Measurements from ENCODE around the gene TMEM214.

Gene TMEM214

DNA sequence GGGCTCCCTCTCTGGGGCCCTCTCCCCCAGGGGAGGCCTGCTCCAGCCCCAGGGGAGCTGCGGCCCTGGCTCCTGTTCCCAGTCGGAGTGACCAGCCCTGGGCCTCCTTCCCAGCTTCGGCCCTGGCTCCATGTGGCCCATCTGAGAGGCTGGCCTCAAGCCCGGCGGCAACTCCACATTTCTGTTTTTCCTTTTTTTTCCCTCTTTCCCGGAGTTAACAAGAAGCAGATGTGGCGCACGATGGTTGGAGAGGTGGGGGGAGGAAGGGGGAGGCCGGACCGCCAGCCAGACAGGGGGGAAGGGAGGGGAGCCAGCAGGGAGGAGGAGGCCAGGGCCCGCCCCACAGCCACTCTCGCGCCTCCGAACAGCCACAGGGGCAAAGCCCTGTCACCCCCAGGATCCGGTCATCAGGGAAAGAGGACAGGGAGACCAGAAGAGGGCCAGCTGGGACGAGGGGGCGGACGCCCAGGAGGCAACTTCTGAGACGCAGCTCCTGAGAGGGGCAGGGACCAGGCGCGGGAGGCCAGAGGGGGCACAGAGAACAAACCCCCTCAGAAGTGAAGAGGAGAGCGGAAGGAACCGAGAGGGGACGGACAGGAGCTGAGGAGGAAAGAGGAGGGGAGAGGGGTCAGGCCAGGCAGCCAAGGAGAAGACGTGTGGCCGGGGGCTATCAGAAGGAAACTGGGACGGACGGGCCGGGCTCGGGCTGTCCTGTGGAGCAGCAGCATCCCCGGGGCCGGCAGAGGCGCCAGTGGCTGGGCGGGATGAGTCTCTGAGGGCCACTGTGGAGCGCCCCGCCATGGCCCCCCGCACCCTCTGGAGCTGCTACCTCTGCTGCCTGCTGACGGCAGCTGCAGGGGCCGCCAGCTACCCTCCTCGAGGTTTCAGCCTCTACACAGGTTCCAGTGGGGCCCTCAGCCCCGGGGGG, 45.8 kb downstream of the TMEM214 start, which contains the start of gene EMILIN1:
Gene EMILIN1 (plus strand): TSS at position 349 of the 928 bp plus-strand sequence. CDS start 451 bp downstream, at position 800.
- no peaks in the 10 kb centered on the region for H3K79me2 ChIP-seq (ENCODE audit: control insufficient read depth, insufficient read depth, low read length)
- H3K36me3 ChIP-seq (ENCODE audit: control insufficient read depth, insufficient read depth, low read length), result no peaks in the 10 kb centered on the region
- H3K27me3 ChIP-seq (ENCODE audit: insufficient read depth, low read length, poor library complexity), result no peaks in the 10 kb centered on the region
- no peaks in the 10 kb centered on the region for H3K79me1 ChIP-seq (ENCODE audit: low read length)
- H3K23ac ChIP-seq (ENCODE audit: low read length), result peak within 1 kb of the TSS; percentile 59
- no peak within 1 kb of the TSS for H2AK5ac ChIP-seq (ENCODE audit: low read length)
- H3K4ac ChIP-seq (ENCODE audit: low read depth, low read length), result peak within 1 kb of the TSS; percentile 63
- no peak within 1 kb of the TSS for H3K4me2 ChIP-seq (ENCODE audit: low read length)
- DNase-seq, result peak; percentile 19
- no peak within 1 kb of the TSS for H2BK5ac ChIP-seq (ENCODE audit: low read length)
- H3K4me3 ChIP-seq (ENCODE audit: low read length), result no peak within 1 kb of the TSS
- H4K5ac ChIP-seq (ENCODE audit: low read length), result no peak within 1 kb of the TSS
- H4K8ac ChIP-seq (ENCODE audit: low read depth, low read length), result no peak within 1 kb of the TSS
- peak within 1 kb of the TSS; percentile 52 for H3K56ac ChIP-seq (ENCODE audit: low read length)
- H3K4me1 ChIP-seq (ENCODE audit: control insufficient read depth, low read depth, low read length), result peaks cover 2% of the 10 kb centered on the region
- H2BK120ac ChIP-seq (ENCODE audit: low read depth, low read length), result no peak within 1 kb of the TSS
- WGBS (ENCODE audit: extremely low coverage, insufficient coverage, low lambda C conversion rate), result no CpG with 5 or more reads among the region's 41 CpGs
- no peak within 1 kb of the TSS for H2BK15ac ChIP-seq (replicated peaks; ENCODE audit: low read depth)
- H3K27ac ChIP-seq (ENCODE audit: low read depth, low read length), result no peak within 1 kb of the TSS
- H3K18ac ChIP-seq (ENCODE audit: low read length), result peak within 1 kb of the TSS; percentile 3
- peak within 1 kb of the TSS; percentile 52 for H3K9ac ChIP-seq (ENCODE audit: low read length)

DNA sequence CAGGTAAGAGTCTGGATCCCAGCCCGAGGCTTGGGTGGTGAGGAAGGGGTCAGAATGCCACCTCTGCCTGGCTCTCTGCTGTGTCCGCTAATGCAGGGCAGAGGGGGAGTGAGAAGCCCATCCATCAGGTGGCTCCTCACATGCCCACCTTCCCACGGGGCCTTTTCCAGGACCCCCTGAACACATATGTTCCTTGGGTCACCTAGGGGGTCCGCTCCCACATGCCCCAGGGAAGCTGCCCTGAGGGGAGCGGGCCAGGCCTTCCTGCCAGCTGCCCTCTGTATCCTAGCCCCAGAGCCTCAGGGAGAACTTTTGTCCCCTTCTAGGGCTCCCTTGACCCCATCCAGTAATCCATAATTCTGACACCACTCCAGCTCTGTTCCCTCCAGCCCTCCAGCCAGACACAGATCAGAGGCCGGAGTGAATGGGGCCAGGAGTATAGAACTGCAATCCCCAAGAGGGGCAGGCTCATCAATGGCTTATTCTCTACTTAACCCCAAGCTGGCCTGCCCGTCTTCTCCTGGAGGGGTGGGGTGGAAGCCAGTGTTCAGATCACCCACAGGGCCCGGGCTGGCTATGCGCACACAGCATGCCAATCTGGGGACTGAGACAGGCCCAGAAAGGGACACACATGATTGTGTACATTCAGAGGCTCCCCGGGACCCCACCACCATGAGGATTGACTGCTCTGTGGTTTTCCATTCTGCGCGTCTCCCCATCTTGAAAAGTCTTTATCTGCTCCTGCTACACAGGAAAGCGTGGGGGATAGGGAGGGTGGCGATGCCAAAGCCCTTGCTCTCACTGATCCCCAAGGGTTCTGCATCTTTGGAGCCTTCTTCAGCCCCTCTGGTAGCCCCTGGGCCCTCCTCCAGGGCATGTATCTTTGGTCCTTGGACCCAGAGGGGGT, 46.7 kb downstream of the TMEM214 start:
- Histone ChIP-seq H3K36me3 (ENCODE audit: control insufficient read depth, insufficient read depth, low read length) (no peaks in the 10 kb centered on the region), H3K27me3 (ENCODE audit: insufficient read depth, low read length, poor library complexity) (no peaks in the 10 kb centered on the region), H2BK15ac (replicated peaks; ENCODE audit: low read depth) (no peak overlapping the region), H3K18ac (ENCODE audit: low read length) (no peak overlapping the region), H3K4ac (ENCODE audit: low read depth, low read length) (no peak overlapping the region), H3K79me2 (ENCODE audit: control insufficient read depth, insufficient read depth, low read length) (no peaks in the 10 kb centered on the region), H3K79me1 (ENCODE audit: low read length) (no peaks in the 10 kb centered on the region), H2BK5ac (ENCODE audit: low read length) (no peak overlapping the region), H3K23ac (ENCODE audit: low read length) (no peak overlapping the region), H4K8ac (ENCODE audit: low read depth, low read length) (no peak overlapping the region), H4K5ac (ENCODE audit: low read length) (no peak overlapping the region), H2BK120ac (ENCODE audit: low read depth, low read length) (no peak overlapping the region), H3K4me2 (ENCODE audit: low read length) (no peak overlapping the region), H3K4me3 (ENCODE audit: low read length) (no peak overlapping the region), H2AK5ac (ENCODE audit: low read length) (no peak overlapping the region), H3K27ac (ENCODE audit: low read depth, low read length) (no peak overlapping the region), H3K9ac (ENCODE audit: low read length) (no peak overlapping the region), H3K4me1 (ENCODE audit: control insufficient read depth, low read depth, low read length) (peaks cover 2% of the 10 kb centered on the region), H3K56ac (ENCODE audit: low read length) (no peak overlapping the region)
- WGBS (ENCODE audit: extremely low coverage, insufficient coverage, low lambda C conversion rate), result no CpG with 5 or more reads among the region's 14 CpGs
- no peak for DNase-seq

DNA sequence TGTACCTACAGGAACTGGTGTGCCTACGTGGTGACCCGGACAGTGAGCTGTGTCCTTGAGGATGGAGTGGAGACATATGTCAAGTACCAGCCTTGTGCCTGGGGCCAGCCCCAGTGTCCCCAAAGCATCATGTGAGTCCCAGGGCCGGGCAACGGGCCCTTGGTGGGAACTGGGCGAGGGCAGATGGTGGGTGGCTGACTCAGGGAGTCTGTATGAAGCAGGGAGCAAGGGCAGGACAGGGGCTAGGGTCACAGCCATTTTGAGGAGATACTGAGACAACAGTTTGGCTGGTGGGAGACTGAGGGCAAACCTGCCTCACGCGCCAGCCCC, 47.3 kb downstream of the TMEM214 start:
- Histone ChIP-seq H3K4me2 (ENCODE audit: low read length) (no peak overlapping the region), H2BK15ac (replicated peaks; ENCODE audit: low read depth) (no peak overlapping the region), H3K27ac (ENCODE audit: low read depth, low read length) (no peak overlapping the region), H3K56ac (ENCODE audit: low read length) (no peak overlapping the region), H3K36me3 (ENCODE audit: control insufficient read depth, insufficient read depth, low read length) (no peaks in the 10 kb centered on the region), H2BK5ac (ENCODE audit: low read length) (no peak overlapping the region), H4K5ac (ENCODE audit: low read length) (no peak overlapping the region), H2BK120ac (ENCODE audit: low read depth, low read length) (no peak overlapping the region), H3K23ac (ENCODE audit: low read length) (no peak overlapping the region), H3K79me2 (ENCODE audit: control insufficient read depth, insufficient read depth, low read length) (no peaks in the 10 kb centered on the region), H3K4me1 (ENCODE audit: control insufficient read depth, low read depth, low read length) (peaks cover 2% of the 10 kb centered on the region), H3K9ac (ENCODE audit: low read length) (no peak overlapping the region), H4K8ac (ENCODE audit: low read depth, low read length) (no peak overlapping the region), H3K79me1 (ENCODE audit: low read length) (no peaks in the 10 kb centered on the region), H2AK5ac (ENCODE audit: low read length) (no peak overlapping the region), H3K18ac (ENCODE audit: low read length) (no peak overlapping the region), H3K4me3 (ENCODE audit: low read length) (no peak overlapping the region), H3K27me3 (ENCODE audit: insufficient read depth, low read length, poor library complexity) (no peaks in the 10 kb centered on the region), H3K4ac (ENCODE audit: low read depth, low read length) (no peak overlapping the region)
- DNase-seq, result no peak
- no CpG with 5 or more reads among the region's 7 CpGs for WGBS (ENCODE audit: extremely low coverage, insufficient coverage, low lambda C conversion rate)

DNA sequence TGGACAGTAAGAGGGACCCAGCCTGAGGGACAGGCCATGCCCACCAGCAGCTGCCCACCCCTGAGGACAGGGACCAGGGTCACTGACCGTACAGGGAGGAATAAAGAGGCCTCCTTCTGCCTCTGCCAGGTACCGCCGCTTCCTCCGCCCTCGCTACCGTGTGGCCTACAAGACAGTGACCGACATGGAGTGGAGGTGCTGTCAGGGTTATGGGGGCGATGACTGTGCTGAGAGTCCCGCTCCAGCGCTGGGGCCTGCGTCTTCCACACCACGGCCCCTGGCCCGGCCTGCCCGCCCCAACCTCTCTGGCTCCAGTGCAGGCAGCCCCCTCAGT, 47.8 kb downstream of the TMEM214 start:
- Histone ChIP-seq H3K36me3 (ENCODE audit: control insufficient read depth, insufficient read depth, low read length) (no peaks in the 10 kb centered on the region), H2BK15ac (replicated peaks; ENCODE audit: low read depth) (no peak overlapping the region), H4K5ac (ENCODE audit: low read length) (no peak overlapping the region), H4K8ac (ENCODE audit: low read depth, low read length) (no peak overlapping the region), H3K79me1 (ENCODE audit: low read length) (no peaks in the 10 kb centered on the region), H3K4ac (ENCODE audit: low read depth, low read length) (no peak overlapping the region), H3K18ac (ENCODE audit: low read length) (no peak overlapping the region), H3K9ac (ENCODE audit: low read length) (no peak overlapping the region), H2AK5ac (ENCODE audit: low read length) (peak overlapping the region; percentile 22), H2BK120ac (ENCODE audit: low read depth, low read length) (no peak overlapping the region), H2BK5ac (ENCODE audit: low read length) (no peak overlapping the region), H3K4me3 (ENCODE audit: low read length) (no peak overlapping the region), H3K27ac (ENCODE audit: low read depth, low read length) (no peak overlapping the region), H3K4me2 (ENCODE audit: low read length) (no peak overlapping the region), H3K4me1 (ENCODE audit: control insufficient read depth, low read depth, low read length) (peaks cover 2% of the 10 kb centered on the region), H3K79me2 (ENCODE audit: control insufficient read depth, insufficient read depth, low read length) (no peaks in the 10 kb centered on the region), H3K23ac (ENCODE audit: low read length) (no peak overlapping the region), H3K56ac (ENCODE audit: low read length) (peak overlapping the region; percentile 64), H3K27me3 (ENCODE audit: insufficient read depth, low read length, poor library complexity) (no peaks in the 10 kb centered on the region)
- DNase-seq, result no peak
- no CpG with 5 or more reads among the region's 14 CpGs for WGBS (ENCODE audit: extremely low coverage, insufficient coverage, low lambda C conversion rate)

DNA sequence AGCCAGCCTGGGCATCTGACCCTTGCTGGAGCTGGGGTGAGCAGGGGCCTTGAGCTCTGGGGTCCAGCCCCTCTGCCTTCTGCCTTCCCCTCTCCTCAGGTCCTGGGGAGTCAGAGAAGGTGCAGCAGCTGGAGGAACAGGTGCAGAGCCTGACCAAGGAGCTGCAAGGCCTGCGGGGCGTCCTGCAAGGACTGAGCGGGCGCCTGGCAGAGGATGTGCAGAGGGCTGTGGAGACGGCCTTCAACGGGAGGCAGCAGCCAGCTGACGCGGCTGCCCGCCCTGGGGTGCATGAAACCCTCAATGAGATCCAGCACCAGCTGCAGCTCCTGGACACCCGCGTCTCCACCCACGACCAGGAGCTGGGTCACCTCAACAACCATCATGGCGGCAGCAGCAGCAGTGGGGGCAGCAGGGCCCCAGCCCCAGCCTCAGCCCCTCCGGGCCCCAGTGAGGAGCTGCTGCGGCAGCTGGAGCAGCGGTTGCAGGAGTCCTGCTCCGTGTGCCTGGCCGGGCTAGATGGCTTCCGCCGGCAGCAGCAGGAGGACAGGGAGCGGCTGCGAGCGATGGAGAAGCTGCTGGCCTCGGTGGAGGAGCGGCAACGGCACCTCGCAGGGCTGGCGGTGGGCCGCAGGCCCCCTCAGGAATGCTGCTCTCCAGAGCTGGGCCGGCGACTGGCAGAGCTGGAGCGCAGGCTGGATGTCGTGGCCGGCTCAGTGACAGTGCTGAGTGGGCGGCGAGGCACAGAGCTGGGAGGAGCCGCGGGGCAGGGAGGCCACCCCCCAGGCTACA, 49.4 kb downstream of the TMEM214 start:
- Histone ChIP-seq H3K9ac (ENCODE audit: low read length) (no peak overlapping the region), H3K4ac (ENCODE audit: low read depth, low read length) (no peak overlapping the region), H3K79me1 (ENCODE audit: low read length) (no peaks in the 10 kb centered on the region), H3K4me3 (ENCODE audit: low read length) (no peak overlapping the region), H3K56ac (ENCODE audit: low read length) (peak overlapping the region; percentile 34), H3K27me3 (ENCODE audit: insufficient read depth, low read length, poor library complexity) (no peaks in the 10 kb centered on the region), H4K8ac (ENCODE audit: low read depth, low read length) (no peak overlapping the region), H3K4me1 (ENCODE audit: control insufficient read depth, low read depth, low read length) (peaks cover 2% of the 10 kb centered on the region), H2BK5ac (ENCODE audit: low read length) (no peak overlapping the region), H3K23ac (ENCODE audit: low read length) (no peak overlapping the region), H3K4me2 (ENCODE audit: low read length) (no peak overlapping the region), H3K27ac (ENCODE audit: low read depth, low read length) (no peak overlapping the region), H4K5ac (ENCODE audit: low read length) (no peak overlapping the region), H3K36me3 (ENCODE audit: control insufficient read depth, insufficient read depth, low read length) (no peaks in the 10 kb centered on the region), H3K79me2 (ENCODE audit: control insufficient read depth, insufficient read depth, low read length) (no peaks in the 10 kb centered on the region), H2AK5ac (ENCODE audit: low read length) (no peak overlapping the region), H2BK15ac (replicated peaks; ENCODE audit: low read depth) (no peak overlapping the region), H2BK120ac (ENCODE audit: low read depth, low read length) (no peak overlapping the region), H3K18ac (ENCODE audit: low read length) (no peak overlapping the region)
- DNase-seq, result no peak
- no CpG with 5 or more reads among the region's 38 CpGs for WGBS (ENCODE audit: extremely low coverage, insufficient coverage, low lambda C conversion rate)
